GM19452 (cell line): ENCODE measurements around the gene SERGEF.

Source experiments
- ATAC-seq: cut with Tn5 transposase; IDR thresholded peaks from one replicate; pipeline ENCODE4 v1.9.1; 2021; ENCODE audit not compliant: unreplicated experiment

SERGEF gene

DNA sequence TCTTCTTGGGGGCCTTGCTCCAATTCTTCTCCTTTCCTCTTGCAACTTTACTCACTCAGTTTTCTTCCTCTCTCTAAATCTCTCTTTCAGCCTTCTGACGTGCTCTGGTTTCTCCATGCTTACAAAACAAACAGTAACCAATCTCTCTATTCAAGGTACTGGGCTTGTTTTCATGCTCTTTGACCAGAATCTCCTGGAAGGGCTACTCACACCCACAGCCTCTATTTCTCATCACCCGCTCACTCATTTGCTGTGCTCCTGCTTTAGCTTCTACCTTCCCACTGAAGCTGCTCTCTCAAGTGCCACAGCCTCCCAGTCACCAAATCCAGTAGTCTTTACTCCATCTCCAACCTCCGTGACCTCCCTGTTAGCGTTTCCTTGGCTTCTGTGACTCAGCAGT lies 60.4 kb downstream of the SERGEF start:
- no peak for ATAC-seq

DNA sequence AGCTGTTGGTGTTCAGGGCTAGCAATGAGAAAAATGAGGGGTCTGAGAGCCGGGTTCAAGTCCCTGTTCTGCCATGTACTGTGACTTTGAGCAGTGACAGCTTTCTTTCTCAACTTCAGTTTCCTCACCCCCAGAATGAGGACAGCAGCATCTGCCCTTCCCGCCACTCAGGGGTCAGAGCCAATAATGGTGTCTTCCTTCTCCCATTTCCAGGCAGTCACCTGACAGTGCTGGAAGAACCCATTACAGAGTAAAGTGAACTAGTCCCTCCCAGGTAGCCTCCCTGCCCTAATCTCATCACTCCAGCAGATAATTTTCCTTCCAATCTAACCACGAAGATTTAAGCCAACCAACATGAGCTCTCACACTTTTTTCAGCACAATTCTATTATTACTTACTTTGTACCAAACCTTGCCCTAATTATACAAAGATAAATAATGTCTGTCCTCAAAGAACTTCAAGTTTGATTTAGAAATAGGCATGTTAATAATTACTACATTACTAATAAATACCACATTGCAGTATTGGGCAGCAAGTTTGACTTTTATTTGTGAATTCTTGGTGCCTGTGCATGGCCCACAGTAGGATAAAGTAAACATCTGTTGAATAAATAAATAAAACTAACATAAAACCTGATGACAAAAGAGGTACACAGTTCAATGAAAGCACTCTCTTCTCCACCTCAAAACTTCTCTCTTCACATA lies 61.0 kb downstream of the SERGEF start:
- no peak for ATAC-seq

DNA sequence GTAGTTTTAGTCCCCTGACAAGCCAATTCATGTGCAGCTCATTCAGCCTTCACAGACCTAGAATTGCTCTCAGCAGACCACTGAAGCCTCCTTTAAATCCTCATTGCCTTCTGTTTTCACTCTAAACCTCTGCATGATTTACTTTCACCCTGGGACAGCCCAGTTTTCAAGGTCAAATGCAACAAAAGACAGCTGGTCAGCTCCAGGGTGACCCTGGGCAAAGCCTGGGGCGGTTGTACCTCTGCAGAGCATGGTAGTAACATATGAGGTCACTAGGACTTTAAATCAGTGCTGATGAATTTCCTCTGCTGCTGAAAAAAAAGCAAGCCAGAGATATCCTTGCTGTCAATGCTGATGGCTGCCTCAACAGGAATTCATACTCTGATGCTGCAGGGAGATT lies 62.2 kb downstream of the SERGEF start:
- no peak for ATAC-seq

DNA sequence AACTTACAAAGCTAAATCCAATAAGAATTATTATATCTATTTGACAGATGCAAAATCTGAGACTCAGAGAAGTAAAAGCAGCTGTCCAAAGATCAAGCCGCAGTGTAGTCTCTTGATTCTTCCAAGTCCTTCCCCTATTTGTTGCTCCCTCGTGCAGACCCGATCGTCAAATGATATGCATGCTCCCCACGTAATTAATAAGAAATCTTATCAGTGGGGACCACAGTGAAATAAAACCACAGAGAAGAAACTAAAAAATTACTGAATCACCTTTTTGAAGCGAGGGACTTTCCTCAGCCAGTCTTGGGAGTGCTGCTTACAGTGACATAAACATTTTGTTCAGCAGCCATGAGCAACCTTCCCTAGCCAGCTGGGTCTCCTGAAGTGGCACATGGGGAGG lies 64.6 kb downstream of the SERGEF start:
- no peak for ATAC-seq

DNA sequence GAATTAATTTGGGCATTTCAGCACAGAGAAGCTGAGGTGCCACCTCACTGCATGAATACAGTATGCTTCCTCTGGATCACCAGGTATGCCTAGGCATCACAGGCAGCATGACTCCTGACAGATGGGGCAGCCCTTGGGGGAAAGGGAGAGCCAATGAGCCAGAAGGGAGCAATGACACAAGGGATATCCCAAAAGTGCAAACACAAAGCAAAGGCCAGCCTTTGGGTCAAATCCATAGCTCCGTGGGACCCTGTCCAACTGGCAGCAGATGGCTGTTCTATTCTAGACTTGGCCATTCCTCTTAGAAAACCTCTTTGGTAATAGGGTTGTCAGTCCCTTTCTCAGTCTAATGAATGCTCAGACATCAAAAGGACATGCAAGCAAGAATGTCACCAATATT lies 73.3 kb downstream of the SERGEF start:
- no peak for ATAC-seq

DNA sequence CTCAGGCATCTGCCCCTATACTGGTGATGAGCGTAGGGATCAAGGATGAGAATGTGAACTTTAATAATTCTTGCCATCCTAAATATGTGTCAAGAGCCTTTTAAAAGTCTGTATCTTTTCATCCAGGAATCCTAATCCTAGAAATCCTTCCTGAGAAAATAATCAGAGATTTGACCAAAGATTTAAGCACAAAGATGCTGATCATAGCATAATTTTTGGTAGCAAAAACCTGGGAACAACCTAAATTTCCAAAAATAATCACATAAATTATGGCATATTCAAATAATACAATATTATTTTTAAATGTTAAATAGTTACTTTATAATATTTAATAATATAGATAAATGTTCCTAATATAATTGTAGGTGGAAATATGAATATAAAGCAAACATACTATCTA lies 76.1 kb downstream of the SERGEF start:
- ATAC-seq = no peak

DNA sequence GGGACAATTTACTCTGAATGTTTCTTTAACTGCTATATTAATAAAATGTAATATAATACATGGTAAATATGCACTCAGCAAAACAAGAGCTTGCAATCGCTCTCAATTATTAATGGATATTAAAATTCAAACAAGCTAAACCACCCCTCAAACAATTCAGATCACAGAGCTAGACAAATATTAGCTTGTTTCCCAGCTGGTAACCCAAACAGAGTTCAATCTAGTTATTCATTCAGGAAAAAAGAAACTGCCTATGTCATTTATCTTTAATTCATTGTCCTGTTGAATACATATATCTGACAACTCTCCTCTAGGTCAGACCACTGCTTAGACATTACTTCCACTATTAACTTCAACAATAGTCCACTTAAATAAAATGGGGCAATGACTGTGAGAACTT lies 78.7 kb downstream of the SERGEF start:
- ATAC-seq = no peak

DNA sequence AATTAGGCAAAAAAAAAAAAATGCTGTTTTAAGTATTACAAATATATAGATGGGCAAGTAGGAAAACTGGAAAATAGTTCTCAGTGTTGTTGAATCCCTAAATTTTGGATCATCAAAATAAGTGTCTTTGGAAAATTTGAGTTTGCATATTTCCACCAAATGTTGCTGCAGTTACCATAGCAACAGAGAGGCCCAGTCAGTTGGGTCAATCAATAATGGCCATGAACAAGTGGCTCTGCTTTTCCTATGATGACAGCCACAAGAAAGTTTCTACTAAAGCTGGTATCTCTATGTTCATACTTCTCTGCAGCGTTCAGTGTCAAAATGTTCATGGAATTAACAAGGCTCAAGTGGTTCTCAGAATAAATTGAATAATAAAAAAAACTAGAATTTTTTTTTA lies 79.1 kb downstream of the SERGEF start:
- no peak for ATAC-seq

DNA sequence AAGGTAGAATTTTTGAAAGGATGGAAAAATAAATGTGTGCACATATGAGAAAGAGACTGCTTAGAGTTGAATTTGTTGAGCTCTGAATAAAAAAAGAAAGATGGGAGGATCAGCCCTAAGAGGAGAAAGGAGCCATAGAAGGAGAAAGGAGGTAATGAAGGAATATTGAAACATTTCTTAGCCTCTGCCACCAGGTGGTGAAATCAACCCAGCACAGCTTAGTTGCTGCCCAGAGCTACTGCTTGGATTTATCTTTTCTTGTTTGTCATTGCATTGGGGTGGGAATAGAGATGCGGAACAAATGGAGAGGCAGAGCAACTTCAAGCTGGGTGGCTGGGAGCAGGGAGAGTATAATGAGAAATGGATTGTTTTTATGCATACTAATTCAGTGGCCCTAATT lies 80.4 kb downstream of the SERGEF start:
- ATAC-seq = no peak

DNA sequence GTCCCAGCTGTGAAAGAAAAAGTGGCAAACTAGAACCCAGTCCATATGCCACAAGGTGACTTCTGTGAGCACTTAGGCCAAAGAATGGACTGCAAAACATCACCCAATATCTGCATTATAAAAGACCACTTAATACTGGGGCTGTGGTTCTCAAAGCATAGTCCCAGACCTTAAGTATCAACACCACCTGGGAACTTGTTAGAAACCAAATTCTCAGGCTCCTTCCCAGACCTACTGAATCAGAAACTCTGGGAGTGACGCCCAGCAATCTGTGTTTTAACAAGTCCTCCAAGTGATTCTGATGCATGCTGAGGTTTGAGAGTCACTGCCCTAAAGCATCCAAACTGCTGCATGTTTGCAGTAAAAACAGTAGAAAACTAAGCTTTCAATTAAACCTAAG lies 81.3 kb downstream of the SERGEF start:
- no peak for ATAC-seq

DNA sequence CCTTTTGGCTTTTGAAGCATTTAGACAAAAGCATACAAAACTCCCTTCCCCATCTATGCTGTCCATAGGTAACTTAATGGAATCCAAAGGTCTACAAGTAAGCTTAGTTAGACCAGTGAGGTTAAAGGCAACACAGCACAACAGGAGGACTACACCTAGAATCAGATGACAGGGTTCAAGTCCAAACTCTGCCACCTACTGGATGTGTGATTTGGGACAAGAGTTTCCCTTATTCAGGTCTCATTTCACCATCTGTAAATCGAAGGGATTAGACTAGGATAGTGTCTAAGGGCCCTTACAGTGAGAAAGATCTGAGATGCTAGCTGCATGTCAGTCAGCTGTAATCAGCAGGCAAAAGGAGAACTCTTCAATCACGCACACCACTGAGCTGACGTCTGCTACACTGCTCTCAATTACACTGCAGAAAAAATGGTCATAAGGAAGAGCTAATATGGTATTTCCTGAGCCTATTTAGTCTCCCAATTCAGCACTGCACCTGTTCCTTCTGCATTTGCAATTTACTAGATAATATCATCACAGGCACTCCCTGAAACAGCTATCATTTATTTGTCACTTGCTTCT lies 82.2 kb downstream of the SERGEF start:
- ATAC-seq = no peak

DNA sequence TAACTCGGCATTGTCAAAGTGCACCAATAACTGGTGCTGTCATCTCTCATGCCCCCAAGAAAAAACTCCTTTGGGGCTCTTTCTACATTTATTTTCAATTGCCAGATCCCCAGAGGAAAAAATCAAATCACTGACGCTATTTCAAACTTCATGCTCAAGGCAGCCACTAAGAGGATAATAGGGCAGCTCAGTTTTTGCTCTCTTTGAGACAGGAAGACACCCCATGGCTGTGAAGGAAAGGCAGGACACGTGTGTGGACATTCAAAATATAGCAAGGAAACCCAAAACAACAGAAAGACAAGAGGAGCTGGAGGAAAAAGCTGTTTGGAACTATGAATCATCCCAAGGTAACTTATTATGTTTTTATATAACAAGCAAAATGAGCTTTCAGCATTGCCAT lies 83.7 kb downstream of the SERGEF start:
- no peak for ATAC-seq

DNA sequence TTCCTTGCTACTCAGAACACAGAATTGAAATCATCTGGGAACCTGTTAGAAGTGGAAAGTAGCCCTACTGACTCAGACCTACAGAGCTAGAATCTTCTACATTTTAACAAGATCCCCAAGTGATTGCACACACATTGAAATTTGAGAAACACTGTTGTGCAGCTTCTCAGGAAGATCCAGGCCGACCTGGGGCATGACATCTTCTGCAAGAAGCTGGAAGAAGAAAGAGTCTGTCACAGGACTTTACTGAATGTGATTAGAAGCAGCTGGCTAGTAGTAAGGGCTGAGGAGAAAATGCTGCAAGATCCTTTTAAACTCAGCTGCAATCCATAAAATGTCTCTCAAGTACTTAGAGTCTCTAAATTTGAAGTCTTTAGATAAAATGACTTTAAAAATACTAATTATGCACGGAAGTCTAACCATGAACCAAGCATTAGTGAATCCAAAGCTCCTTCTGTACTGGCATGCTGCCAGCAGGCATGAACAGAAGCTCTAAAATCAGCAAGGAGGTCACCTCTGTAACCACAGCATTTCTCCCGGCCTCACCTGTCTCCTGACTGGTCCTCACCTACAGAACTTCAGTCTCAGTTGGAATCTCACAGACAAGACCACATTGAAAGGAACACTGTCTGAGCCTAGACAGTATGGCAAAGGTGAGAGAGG lies 85.0 kb downstream of the SERGEF start:
- no peak for ATAC-seq

DNA sequence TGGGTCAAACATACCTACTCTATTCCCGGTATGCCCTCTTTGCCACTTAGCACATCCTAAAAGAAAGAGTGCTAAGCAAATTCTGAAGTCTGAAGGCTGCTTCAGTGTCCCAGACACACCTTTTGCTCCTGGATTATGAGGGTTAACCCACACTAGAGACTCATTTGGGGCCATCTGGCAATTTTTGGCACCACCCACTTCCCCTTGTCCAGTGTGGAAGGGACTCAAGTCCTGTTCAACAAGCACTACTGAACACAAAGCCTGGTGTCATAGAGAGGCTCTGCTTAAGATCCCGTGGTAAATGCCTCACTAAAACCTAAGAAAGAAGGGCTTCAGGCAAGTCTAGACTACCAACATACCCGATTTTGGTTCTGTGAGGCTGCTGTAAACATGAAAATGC lies 85.8 kb downstream of the SERGEF start:
- ATAC-seq = no peak

DNA sequence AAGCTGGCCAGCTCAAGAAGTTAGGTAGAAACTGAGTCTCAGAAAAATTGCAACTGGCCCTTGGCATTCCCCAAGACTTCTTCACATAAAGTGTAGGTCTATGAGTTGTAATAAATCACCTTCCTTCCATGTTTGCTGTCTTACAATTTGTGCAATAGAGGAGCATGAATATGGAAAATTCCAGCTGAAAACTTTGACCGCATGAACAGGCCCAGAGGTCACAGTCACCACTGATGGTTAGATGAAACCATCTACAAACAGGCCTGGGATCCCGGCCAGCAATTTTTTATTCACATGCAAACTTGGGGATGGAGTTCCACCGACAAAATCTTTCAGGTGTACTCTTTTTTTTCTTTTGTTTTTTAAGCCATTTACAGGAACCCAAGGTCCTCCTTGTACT lies 88.1 kb downstream of the SERGEF start:
- no peak for ATAC-seq

DNA sequence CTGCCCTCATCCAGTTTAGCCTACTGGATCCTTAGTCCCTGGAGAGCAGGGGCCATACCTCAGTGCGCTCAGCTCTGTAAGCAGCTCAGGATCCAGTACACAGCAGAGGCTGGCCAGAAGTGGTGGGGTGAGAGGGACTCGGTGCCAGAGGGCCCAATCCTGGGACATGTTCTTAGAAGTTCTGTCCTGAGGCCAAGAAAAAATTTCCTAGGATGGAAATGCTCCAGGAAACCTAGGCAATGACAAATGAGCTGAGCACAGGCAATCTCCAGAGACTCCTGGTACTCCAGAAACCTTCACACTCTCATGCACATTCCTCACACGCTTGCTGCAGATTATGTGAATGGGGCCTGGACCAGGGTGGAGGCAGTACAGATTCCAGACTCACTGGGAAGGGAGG lies 89.6 kb downstream of the SERGEF start:
- ATAC-seq = no peak

DNA sequence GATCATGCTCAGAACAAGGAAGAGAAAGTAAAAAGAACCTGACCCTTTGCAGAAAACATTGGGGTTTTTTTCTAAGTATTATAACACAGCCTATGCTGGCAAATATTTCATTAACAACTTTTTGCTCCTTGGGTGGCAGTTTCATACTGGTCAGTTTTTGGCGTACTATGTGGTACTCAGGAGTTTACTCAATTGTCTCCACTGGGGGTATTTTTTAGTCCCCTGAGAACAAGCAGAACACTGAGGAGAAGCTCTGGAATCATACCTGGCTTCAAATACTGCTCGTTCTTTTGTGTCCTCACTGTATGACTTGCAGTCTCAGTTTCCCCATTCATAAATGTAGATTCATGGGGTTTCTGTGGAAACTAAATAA lies 90.4 kb downstream of the SERGEF start:
- no peak for ATAC-seq

DNA sequence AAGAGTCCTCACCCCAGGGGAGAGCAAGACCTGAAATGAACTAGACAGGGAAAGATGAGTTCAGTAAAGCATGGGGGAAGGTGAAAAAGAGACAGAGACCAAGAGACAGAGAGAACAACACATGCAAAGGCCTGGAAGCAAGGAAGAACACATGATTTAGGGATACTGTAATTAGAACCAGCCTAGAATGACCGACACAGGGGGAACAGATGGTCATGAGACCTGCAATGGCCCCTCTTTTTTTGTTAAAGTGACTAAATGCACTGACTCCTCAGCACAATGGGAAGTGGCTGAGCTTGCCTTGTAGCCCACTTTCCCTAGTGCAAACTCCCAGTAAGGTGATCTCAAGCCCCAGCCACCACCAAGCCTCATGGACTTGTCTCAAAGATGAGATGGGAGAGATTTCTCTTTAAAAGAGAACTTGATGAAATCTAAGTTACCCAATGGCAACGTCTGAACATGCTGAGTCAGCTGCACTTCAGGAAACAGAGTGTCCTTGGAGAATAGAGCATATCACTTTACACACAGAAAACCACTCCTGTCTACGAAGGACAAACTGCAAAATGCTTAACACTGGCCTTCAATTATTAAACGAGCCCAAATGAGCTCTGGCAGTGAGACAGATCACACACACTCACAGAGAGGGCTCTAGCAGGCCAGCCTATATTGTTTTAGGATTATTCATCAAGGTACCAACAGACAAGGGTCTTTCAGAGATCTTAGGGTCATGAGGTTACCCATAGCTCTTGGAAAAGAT lies 91.0 kb downstream of the SERGEF start:
- no peak for ATAC-seq

DNA sequence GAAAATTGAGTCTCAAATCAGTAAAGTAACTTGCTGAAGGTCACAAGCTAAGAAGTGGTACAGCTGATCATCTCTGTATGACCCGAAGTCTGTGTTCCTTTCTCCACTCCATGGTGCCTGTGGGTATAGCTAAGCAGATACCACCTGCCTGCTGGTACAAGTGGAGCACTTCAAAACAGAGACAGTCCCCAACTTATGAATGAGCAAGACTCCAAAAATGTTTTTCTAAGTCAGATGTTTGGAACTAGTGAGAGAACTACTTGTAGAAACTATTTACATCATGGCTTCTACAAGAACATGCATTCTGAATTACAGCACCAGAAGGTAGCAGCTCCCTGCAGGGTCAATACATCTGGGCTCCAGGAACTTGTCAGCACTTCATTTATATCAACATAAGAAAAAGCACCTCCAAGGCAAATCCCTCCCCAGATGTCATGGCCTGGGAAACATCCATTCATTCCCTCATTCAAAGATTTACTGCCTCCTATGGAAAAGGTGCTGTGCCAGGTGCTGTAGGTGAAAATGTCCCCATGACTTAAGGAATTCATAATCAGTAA lies 94.7 kb downstream of the SERGEF start:
- no peak for ATAC-seq

DNA sequence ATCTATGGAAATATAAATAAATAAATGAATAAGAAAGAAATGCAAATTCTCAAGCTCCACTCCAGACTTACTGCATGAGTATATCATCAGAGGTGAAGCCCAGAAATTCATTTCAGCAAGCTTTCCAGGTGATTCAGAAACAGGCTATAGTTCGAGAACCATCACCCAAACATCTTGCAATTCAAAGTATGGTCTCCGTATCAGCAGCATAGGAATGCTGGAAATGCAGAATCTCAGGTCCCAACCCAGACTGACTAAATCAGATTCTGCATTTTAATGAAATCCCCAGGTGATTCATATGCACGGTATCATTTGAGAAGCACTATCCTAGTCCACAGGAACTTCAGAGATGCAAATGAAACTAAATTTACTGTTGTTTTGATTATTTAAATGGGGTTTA lies 95.3 kb downstream of the SERGEF start:
- no peak for ATAC-seq

DNA sequence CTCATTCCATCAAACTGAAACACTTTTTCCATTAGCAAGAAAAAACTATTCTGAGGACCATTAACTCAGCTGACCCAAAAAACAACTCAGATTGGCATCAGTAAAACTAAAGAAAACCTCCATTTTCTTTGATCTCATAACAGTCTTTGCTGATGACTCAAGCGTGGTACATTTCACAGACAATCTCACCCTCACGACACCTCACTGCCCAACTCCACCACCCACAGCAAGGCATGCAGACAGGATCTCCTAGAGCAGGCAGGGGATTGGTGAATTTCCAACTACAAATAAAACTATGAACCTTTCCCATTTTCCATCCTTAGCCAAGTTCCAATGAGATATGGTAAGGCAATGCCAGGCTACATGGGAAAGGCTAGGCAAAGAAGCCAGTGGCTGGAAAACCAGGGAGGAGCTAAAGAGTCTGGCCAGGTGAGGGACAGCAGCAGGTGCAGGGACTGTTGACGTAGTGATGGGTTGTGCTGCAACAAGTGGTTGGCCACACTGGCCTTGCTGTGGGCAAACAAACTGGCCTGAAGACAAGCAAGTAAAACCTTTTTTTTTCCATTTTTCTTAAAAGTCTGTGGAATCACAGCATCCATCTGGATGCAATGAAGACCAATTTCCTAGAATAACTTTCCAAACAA lies 97.2 kb downstream of the SERGEF start:
- ATAC-seq = no peak
